NCI-H2107 (cell line): Measurements from ENCODE around the gene DHX57.

Experiments
- DNase-seq: peaks from one replicate; lab custom pipeline; 2025; lab: John Stamatoyannopoulos, UW

DHX57 gene

DNA sequence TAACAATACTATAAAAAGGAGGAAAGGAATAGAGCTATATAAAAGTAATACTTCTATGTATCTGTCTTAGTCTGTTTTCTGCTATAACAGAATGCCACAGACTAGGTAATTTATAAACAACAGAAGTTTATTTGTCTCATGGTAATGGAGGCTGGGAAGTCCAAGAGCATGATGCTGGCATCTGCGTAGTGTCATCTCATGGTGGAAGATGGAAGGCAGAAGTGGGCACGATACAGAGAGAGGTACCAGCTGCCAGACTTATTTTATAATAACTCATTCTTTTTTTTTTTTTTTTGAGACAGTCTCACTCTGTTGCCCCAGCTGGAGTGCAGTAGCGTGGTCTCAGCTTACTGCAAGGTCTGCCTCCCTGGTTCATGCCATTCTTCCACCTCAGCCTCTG is 4.3 kb downstream of the DHX57 start:
- DNase-seq: no peak

DNA sequence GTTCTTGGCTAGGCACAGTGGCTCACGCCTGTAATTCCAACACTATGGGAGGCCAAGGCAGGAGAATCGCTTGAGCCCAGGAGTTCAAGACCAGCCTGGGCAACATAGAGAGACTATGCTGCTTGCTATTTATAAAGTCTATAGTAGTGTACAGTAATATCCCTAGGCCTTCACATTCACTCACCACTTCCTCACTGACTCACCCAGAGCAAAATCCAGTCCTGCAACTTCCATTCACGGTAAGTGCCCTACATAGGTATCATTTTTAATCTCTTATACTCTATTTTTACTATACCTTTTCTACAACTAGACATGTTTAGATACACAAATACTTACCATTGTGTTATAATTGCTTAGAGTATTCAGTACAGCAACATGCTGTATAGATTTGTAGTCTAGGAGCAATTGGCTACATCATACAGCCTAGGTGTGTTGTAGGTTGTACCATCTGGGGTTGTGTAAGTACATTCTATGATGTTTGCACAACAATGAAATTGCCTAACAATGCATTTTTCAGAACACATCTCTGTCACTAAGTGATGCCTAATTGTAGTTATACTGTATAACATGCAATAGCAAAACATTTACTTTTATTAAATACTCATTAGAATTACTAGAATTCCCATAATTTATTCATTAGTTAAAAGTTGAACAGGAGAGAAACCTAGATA is 8.8 kb downstream of the DHX57 start:
- no peak for DNase-seq

DNA sequence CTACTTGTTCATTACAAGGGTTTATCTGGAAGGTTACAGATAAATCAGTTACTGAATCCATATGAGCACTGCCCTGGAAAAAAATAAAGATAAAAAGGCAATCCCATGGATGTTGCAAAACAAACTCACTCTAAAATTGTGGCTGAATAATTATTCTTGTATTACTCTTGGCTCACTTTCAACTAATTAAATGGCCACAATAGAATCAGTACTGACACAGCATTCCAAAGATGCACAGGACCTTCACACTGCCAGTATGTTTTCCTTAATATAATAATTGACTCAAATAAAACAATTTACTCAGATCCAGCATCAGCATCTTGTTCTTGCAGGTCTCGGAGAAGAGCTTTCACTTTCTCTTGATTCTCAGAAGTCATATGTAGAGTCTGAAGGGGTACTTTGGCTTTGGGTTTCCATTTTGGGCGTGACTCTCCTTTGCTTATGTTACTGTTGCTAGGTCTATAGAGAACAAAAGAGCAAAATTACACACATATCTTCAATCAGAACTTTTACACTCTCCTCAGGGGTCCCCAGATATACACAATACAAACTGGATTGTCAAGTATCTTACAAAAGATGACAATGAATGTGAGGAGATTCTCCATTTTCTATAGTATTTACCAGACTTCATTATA is 12.6 kb downstream of the DHX57 start:
- DNase-seq: no peak

DNA sequence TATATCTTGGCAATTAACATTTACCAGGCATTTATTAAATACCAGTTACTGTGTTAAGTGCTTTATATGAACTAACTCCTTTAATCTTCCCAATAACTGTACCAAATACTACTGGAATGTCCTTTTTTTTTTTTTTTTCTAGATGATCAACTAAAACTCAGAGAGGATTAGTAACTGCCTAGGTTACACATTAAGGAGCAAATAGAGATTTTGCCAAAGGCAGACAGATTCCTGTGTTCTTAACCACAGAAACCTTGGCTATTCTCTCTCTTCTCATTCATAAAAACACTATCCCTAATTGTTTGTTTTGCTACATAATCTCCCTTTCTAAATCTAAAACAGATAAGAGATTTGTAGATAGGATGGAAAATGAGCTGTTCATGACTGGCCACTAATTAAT is 13.3 kb downstream of the DHX57 start:
- no peak for DNase-seq

DNA sequence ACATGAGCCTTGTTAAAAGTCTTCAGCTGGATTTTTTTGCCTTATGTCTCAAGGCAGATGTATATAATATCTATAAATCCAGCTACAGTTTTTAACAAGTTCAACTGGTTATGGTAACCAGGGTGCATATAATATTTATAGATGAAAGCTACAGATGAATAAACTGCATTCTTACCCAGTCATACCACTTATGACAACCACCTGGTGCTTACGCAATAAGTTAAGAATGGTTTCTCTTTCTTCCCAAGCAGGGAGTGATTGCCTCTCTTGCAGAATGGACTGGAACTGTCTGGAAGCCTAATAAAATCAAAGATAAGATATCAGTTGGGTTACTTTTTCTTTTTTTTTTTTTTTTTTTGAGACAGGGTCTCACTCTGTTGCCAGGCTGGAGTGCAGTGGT is 19.6 kb downstream of the DHX57 start:
- no peak for DNase-seq

DNA sequence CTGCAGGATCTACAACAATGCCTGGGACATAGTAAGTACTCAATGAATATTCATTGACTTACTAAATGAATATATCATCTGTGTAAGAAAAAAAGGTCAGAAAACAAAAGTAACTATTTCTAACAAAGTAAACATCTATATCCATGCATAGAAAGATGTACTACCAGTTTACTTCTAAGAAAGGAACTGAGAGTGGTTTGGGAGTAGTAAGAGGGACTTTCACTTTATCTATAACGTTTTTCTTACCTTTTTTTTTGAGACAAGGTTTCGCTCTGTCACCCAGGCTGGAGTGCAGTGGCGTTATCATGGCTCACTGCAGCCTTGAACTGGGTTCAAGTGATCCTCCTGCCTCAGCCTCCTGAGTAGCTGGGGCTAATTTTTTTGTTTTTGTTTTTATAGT is 25.7 kb downstream of the DHX57 start:
- no peak for DNase-seq

DNA sequence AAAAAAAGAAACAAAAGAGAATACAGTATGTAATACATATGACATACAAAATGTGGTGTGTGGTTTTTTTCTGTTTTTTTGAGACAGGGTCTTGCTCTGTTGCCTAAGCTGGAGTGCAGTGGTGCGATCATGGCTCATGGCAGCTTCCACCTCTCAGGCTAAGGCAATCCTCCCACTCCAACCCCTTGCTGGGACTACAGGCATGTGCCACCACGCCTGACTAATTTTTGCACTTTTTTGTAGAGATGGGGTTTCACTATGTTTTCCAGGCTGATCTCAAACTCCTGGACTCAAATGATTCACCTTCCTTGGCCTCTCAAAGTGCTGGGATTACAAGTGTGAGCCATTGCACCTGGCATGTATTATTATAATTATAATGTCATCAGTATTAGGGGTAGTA is 38.9 kb downstream of the DHX57 start:
- no peak for DNase-seq

DNA sequence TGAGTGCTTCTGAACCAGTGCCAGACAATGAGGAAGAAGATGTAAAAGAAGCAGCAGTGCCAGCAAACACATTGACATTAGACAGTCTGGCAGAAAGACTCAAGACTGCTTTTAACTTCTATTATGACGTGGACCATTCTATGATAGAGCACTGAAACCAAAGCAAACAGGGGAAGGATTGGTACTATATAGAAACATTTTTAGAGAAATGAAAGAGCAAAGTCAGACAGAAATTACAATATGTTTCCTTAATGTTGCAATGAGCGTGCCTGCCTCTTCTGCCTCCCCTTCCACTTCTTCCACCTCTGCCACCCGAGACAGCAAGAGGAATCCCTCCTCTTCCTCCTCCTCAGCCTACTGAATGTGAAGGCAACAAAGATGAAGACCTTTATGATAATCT is 39.7 kb downstream of the DHX57 start:
- no peak for DNase-seq

DNA sequence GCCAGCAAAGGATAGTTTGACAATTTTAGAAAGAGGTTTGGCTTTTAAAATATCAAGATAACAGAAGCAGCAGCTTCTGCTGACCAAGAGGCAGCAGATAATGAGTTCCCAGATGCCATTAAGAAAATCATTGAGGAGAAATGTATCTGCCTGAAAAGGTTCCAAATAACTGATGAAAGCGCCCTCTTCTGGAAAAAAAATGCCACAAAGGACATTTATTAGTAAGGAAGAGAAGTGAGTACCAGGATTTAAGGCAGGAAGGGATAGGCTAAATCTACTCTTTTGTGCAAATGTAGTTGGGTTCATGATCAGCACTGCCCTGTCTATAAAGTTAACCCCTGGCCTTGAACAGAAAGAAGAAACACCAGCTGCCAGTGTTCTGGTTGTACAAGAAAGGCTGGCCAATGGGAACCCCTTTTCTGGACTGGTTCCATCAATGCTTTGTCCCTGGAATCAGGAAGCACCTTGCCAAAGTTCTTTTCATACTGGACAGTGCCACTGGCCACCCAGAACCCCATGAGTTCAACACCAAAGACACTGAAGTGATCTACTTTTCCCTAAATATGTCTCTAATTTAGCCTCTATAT is 40.6 kb downstream of the DHX57 start:
- DNase-seq: no peak

DNA sequence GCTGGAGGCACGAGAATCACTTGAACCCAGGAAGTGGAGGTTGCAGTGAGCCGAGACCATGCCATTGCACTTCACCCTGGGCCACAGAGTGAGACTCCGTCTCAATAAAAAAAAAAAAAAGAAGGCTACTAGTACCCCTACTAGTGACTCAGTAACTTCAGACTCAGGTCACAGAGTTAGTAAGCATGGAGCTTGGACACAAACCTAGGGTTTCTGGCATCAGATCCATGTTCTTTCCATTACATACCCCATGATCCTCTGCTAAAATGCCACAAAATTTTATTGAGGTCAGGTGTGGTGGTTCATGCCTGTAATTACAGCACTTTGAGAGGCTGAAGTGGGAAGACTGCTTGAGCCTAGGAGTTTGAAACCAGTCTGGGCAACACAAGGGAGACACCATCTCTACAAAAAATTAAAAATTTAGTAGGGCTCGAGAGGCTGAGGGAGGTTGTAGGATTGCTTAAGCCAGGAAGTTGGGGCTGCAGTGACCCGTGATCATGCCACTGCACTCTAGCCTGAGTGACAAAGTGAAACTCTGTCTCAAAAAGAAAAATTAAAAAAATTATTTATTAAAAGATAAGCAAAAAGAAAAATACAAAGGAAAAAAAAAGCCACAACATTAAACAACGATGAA is 45.1 kb downstream of the DHX57 start:
- DNase-seq: no peak

DNA sequence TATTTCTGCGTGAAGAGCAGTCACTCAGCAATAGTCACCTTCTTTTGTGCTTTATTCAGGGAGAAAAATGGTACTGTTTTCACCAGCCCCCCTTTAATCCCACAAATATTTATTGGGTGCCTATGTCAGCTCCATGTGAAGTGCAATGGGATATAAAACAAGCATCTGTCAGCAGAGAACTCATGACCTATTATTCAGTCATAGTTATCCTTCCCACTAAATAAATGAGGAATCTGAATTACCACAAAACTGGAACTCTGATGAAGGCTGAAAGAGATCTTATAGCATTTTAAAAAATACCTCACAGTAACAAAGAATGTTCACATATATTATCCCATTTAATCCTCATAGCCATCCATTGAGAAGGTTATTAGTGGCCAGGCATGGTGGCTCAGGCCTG is 45.8 kb downstream of the DHX57 start:
- no peak for DNase-seq

DNA sequence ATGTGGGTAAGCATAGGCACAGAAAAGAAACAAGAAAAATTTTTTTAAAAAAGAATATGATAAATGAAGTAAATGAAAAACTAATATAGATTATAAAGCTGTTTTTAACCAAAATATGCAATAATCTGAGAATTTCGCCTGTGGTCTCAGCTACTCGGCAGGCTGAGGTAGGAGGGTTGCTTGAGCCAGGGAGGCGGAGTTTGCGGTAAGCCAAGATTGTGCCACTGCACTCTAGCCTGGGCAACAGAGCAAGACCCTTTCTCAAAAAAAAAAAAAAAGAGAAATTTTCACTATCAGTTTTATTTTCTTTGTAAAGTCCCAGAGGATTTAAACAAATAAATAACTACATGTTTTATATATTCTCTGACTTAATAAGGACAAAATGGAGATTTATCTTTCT is 47.3 kb downstream of the DHX57 start:
- no peak for DNase-seq

DNA sequence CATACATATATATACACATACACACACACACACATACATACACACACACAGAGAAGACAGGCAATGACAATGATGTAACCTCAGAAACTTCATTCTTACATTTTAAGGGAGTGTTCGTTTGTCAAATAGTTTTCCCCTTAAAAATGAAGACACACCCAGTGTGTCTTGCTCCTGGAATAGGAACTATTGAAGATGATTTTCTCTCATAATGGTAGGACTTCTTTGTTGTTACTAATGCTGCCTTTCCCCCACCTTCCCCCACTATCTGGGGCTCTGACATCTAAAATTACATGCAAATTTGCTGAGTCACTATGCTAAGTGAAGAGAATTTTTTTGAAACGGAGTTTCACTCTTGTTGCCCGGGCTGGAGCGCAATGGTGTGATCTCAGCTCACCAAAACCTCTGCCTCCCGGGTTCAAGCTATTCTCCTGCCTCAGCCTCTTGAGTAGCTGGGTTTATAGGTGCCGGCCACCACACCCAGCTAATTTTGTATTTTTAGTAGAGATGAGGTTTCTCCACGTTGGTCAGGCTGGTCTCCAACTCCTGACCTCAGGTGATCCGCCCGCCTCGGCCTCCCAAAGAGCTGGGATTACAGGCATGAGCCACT is 48.1 kb downstream of the DHX57 start:
- peak; percentile 3 for DNase-seq

DNA sequence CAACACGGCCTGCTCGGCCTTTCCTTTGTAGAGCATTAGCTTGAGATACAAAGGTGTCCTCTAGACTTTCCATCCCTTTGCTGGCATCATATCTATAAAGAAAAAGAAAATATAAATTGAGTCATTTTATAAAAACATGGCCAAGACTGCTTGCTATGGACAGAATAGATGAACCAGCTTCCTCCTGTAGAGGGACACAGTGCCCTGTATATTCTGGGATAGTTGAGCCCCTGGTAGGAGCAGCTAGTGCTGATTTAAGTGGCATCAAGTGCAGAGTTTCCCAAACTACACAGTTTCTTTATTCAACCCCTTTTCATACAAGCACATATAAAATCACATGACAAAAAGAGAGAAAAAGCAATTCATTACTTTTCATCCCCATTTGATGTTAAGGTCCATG is 49.8 kb downstream of the DHX57 start:
- DNase-seq: no peak

DNA sequence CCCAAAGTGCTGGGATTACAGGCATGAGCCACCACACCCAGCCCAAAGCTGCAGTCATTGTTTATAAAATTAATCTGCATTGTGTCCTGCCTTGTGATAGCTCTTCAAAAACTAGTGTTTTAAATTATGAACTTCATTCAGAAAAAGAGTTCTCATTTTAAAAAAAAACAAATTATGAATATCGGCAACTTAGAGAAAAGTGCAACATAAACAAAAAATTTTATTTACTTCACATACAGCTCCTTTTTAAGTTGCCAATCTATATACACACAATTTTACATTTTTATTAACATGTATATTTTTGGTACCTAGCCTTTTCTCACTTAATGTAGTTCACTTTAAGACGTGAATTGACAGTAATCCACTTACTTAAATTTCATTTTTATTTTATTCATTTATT is 50.8 kb downstream of the DHX57 start:
- no peak for DNase-seq

DNA sequence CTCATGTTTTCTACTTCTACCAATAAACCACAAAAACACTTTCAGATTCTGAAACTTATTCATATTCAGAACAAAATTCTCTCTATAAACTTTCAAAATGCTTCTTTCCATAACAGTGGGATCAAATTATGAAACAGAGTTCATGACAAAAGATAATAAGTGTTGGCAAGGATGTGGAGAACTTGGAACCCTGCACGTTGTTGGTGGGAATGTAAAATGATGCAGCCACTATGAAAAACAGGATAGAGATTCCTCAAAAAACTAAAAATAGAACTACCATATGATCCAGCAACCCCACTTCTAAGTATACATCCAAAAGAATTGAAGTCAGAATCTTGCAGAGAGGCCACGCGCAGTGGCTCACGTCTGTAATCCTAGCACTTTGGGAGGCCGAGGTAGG is 52.3 kb downstream of the DHX57 start:
- no peak for DNase-seq

DNA sequence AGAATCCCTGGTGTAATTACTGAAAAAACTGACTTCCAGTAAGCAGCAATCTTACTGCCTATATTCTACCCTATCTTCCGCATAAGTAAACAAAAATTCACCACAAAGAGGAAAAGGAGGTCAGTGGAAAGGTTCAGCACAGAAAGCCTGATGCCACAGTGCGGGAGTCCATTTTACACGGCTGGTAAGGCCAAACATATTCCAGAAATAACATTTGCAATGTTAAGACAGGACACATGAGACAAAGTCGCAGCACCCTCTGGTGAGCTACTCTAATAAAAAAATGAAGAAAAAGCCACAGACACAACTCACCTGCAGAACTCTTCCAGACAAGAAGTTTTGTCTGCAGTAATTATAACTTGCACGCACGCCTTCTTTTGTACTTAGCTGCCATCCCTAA is 57.2 kb downstream of the DHX57 start:
- no peak for DNase-seq

DNA sequence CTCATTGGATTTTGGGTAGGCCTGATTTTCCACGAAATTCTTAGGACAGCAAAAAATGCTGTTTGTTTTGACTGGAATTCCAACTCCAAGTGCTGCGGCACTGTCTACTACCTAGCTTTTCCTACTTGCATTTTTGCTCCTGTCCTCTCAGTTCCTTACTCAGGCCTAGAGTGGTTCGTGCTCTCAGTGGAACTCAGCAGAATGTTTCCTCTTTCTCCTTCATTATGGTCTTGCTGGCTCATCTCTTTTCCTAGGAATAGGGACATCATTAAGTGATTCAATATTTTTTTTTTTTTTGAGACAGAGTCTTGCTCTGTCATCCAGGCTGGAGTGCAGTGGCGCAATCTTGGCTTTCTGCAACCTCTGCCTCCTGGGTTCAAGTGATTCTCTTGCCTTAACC is 59.8 kb downstream of the DHX57 start:
- no peak for DNase-seq

DNA sequence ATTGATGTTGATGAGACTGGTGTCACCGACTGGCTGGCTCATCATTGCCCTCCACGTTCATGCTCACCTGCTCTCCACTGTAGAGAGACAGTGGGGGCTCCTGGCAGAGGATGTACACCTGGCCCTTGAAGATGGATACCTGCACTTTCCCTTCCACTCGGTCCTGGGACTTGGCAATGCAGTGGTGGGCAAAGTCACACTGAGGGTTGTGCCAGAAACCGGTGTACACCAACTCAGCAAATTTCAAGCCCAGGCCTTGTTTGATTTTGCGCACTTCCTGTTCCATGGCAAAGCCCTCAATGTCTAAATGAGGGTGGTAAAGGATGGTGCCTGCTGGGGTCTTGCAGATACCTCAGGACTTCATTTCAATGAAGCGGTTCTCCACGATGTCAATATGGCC is 65.2 kb downstream of the DHX57 start:
- DNase-seq: no peak

DNA sequence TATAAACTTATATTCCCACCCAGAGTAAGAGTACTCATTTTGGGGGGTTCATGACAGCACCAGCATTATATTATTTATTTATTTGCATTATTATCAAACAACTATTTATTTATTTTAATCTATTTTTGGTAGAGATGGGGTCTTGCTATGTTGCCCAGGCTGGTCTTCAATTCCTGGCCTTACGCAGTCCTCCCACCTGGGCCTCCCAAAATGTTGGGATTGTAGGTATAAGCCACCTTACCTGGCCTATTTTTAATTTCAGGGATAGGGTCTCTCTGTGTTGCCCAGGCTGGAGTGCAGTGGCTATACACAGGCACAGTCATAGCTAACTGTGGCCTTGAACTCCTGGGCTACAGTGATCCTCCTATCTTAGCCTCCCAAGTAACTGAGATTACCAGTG is 67.1 kb downstream of the DHX57 start:
- no peak for DNase-seq

DNA sequence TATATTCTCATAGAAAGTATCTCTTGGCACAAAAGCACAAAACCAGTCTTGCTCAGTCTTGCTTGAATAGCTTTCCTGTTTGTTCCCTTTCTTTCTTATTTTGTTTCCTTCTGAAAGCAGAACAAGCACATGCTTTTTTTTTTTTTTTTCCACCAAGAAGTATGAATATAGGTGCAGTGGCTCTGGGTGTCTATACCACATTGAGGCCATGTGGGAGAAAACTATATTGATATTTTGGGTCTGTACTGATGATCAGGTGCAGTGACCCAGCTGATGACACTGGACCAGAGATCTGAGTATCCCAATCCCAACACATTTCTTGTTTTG is 69.0 kb downstream of the DHX57 start:
- no peak for DNase-seq

DNA sequence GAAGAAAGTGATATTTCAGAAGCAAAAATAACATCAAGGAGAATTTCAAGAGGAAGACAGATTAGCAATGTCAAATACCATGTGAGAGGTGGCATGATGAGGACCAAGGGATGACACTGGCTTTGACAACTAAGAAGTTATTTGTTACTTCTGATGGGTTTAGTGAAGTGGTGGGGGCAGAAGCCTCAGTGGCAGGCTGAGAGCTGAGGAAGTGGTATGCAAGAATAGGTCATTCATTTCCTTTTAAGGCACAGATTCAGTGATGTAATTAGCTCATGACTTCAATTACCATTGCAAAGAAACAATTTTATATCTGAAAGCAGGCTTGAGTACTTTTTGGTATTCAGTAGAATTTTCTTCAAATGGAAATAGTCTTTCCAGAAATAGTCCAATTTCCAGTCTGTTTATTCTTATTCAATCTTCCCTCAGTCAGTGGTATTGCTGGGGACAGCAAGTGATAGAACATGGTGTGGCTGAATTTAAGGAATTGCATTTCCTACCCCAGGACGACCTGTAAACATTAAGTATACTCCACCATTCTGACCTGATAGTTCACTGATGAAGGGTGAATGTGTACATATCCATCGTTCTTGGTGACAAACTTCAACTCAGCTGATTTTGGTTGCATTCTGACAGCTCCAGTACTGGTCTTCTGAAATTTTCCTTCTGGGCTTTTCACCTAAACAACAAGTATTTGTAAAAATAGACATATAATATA is 69.6 kb downstream of the DHX57 start:
- no peak for DNase-seq

DNA sequence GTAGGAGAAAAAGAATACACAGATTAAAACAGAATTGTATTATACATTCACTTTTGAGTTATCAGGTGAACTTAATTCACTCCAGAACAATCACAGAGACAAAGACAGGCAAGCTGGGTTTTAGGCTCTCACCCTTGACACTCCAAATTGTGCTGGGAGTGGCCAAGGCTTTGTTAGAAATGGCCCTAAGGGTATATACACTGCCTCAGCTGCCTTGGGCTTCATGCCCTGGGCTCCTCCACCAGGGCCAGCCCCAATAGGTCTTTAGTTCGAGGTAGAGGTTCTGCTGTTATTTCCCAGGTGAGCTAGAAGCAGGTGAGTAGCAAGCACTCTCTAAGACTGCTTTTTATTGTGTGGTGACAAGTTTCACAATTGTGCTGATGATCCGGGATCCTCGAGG is 77.8 kb downstream of the DHX57 start:
- no peak for DNase-seq
